HG03108 (cell line): ENCODE results near the gene ADCY10.
"Not testable (repeated sequence)": the region's sequence is repeated elsewhere in the genome, so short reads cannot be mapped to it uniquely, and the experiment has no call there.

ENCODE experiments used
- ATAC-seq: cut with Tn5 transposase; IDR thresholded peaks from one replicate; pipeline ENCODE4 v1.9.1; 2021; ENCODE audit warnings: moderate library complexity; ENCODE audit not compliant: unreplicated experiment

ADCY10 gene

GRCh38 chr1:167926486-167926997 is 12.6 kb upstream of the ADCY10 start:
- ATAC-seq = no peak

- no peak for ATAC-seq
Observed at GRCh38 chr1:167924543-167925231, 10.8 kb upstream of the ADCY10 start.

- ATAC-seq = no peak
Observed at GRCh38 chr1:167924102-167924501, 10.2 kb upstream of the ADCY10 start.

GRCh38 chr1:167923324-167924056 is 9.6 kb upstream of the ADCY10 start:
- ATAC-seq = no peak

- ATAC-seq = no peak
Observed at GRCh38 chr1:167922611-167923074, 8.7 kb upstream of the ADCY10 start.

- ATAC-seq = no peak
Observed at GRCh38 chr1:167922023-167922422, 8.1 kb upstream of the ADCY10 start.

DNA sequence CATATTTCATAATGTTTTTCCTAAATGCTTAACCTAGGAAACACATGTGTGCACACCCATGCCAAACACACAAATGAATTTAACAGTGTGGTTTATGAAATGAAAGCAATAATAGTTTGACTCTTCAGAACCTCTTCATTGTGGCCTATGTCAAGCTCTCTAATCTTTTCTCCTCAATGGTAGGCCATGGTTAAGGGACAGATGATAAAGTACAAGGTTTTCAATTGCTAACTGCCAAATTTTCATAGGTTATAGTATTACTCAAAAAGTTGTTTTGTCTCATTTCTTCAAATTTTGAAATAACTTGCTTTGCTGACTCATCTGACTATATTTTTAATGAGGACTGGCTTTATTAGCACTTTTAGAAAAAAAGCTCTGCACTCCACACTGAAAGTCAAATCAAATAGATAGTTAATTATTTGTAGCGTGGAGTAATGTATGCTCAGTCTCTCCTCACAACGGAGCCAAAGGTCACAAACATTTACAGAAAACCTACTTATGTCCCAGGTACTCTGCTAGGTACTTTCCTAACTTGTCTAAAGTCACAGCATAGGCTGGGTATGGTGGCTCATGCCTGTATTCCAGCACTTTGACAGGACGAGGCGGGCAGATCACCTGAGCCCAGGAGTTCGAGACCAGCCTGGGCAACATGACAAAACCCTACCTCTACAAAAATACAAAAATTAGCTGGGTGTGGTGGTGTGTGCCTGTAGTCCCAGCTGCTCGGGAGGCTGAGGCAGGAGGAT is 3.0 kb upstream of the ADCY10 start:
- no peak for ATAC-seq

DNA sequence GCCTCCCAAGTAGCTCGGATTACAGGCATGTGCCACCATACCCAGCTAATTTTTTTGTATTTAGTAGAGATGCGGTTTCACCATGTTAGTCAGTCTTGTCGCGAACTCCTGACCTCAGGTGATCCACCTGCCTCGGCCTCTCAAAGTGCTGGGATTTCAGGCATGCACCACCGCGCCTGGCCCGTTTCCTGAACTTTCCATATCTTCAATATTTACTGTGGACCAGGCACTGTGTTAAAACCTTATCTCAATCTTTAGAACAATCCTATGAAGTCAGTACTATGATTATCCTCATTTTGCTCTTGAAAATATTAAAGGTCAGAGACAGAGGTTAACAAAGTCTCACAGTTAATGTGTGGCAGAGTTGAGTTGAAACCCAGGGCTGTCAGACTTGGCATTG is 1.6 kb upstream of the ADCY10 start:
- ATAC-seq = no peak

GRCh38 chr1:167912294-167912693 is 1.6 kb downstream of the ADCY10 start:
- no peak for ATAC-seq

DNA sequence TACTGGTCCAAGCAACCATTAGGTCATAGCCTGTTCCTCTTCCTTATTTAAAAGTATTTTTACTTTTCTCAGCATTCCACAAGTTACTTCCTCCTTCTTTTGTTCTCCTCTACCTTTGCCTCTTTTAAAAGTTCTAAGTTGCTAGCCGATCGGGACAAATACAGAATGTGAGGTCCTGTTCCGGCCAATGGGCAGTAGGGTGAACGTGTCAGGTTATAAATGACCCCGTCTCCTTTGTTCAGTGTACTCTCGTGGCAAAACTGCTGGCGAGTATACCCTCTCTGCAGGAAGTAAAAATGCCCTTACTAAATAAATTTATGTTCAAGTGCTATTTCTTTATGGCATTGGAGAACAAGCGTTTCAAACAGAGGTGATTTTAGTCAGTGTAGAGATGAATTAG is 2.5 kb downstream of the ADCY10 start:
- ATAC-seq = no peak

DNA sequence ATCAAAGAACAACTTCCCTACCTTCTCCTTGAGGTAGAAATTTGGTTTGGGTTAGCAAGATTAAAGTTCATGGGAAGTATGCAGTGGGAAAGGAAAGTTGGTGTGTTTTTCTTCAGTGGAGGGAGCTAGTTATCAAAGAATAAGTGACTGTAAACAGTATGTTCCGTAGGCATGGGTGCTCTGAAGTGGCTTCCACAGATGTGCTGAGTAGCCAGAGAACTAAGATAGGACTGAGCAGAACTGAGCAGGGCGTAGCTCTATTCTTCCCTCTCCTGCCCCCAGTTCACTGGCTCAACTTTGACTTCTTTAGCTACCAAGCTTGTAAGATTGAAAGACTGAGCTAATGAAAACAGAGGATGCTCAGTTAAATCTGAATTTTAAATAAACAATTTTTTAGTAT is 3.4 kb downstream of the ADCY10 start:
- no peak for ATAC-seq

DNA sequence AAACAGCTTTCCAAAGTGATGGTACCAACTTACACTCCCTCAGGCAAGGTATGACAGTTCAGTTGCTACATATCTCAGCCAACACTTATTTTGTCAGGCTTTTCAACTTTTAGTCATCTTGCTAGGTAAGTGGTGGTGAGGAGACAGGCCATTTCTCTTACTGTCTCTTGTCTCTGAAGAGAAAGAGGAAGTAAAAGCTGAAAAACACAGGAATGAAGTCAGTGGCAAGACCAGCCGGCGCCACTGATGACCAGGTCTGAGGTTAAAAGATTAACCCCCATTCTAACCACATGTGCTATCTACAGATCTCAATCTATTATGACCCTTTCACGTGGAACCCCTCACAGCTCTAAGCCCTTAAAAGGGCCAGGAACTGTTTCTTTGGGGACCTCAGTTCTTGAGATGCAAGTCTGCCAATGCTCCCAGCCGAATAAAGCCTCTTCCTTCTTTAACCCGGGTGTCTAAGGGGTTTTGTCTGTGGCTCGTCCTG is 4.2 kb downstream of the ADCY10 start:
- ATAC-seq = no peak

- ATAC-seq = no peak
Observed at GRCh38 chr1:167905671-167906070, 8.3 kb downstream of the ADCY10 start.

DNA sequence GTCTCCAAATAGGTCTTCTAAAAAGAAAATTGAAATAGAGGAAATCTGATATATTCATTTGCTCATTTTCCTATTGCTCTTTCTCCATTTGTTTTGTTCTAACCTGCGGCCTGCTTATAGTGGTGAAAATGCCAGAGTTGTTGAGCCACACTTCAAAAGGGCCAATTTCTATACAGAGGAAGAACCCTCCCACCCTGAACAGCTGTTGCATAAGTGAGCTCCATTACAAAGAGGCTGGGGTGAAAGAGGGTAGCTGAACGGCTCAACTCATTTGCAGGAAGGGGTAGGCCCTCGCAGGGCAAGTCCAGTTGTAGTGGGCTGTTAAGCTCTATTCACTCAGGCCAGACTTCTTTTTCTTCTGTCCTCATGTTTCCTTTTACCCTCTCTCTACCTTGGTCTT is 8.8 kb downstream of the ADCY10 start:
- no peak for ATAC-seq

GRCh38 chr1:167904652-167905130 is 9.2 kb downstream of the ADCY10 start:
- no peak for ATAC-seq

- ATAC-seq = no peak
Observed at GRCh38 chr1:167900907-167901306, 13.0 kb downstream of the ADCY10 start.

- peak; percentile 93 for ATAC-seq
Observed at GRCh38 chr1:167899253-167899681, 14.7 kb downstream of the ADCY10 start.

DNA sequence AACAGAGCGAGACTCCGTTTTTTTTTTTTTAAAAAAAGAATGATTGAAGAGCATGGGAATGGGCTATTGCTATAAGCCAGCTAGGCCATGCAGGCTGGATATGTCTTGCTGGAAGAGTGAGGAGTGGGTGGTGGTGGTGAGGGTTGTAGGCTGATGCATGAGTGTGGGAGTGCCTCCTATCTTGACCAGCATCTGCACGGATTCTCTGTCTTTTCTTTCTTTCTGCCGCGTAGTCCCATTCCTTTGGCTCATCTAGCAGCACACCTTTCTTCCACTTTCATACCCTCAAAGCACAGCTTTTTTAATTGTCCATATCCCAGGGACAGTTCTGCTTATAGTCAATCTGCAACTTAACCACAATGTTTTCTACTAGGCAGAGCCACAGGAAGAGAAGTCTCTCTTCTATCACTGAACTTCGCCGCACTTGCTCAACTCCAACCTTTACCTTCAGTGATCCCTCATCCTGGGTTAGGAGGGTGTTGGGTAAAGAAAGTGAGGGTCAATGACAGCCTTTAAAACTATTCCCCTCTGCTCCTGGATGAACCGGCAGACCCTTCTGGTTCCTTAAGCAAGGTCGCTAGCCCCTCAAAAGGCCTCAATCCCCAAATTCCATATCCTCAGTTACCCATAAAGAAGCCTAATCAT is 15.2 kb downstream of the ADCY10 start:
- no peak for ATAC-seq

- no peak for ATAC-seq
Observed at GRCh38 chr1:167893798-167894197, 20.1 kb downstream of the ADCY10 start.

GRCh38 chr1:167890400-167890799 is 23.5 kb downstream of the ADCY10 start:
- no peak for ATAC-seq

DNA sequence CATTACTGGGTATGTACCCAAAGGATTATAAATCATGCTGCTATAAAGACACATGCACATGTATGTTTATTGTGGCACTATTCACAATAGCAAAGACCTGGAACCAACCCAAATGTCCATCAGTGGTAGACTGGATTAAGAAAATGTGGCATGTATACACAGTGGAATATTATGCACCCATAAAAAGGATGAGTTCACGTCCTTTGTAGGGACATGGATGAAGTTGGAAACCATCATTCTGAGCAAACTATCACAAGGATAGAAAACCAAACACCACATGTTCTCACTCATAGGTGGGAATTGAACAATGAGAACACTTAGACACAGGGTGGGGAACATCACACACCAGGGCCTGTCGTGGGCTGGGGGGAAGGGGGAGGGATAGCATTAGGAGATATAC is 26.7 kb downstream of the ADCY10 start:
- not testable (repeated sequence) for ATAC-seq
